ENCODE results near the gene SLC37A1. TPM values are rescaled to one million over a fixed set of nuclear protein-coding genes. Genes with fewer than 3 reads are reported as not detected.

The SLC37A1 gene
- total RNA-seq, 1 experiment from 2014 or later, result 37.7 TPM

DNA sequence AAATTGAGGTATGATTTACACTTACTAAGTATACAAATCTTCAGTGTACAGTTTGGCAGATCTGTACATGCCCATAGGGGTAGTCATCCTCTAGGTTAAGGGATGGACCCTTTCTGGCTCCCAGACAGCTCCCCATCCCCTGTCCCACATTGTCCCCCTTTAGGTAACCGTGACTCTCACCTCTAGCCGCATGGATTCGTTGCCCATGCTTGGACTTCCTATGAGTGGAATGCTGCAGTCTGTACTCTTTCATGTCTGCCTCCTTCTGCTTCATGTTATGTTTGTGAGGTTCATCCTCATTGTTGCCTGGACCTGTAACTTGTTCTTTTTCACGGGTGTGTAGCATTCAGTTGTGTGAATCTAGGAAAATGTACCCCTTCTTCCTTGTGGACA is 20.3 kb downstream of the SLC37A1 start:
- Histone ChIP-seq H3K27ac (ENCODE audit: insufficient read length, low read depth, low read length) (no peak overlapping the region), H3T11ph (ENCODE audit: low read length) (no peak overlapping the region), H3K14ac (ENCODE audit: insufficient read depth, low read length) (no peak overlapping the region), H3K4ac (ENCODE audit: low read depth, low read length) (no peak overlapping the region), H3K27me3 (ENCODE audit: insufficient read depth, low read length) (no peaks in the 10 kb centered on the region), H3K4me2 (ENCODE audit: insufficient read depth, insufficient read length, low read length) (no peak overlapping the region), H2BK20ac (ENCODE audit: low read depth, low read length, poor library complexity, severe bottlenecking) (no peak overlapping the region), H3K18ac (ENCODE audit: insufficient read length, low read depth, low read length) (no peak overlapping the region), H3K9ac (ENCODE audit: extremely low read depth, insufficient read length, low read length) (no peak overlapping the region), H2BK5ac (ENCODE audit: insufficient read length, low read length) (no peak overlapping the region), H4K8ac (replicated peaks; ENCODE audit: insufficient read length, low read depth, low read length) (no peak overlapping the region), H2AK5ac (ENCODE audit: insufficient read length, low read length) (no peak overlapping the region), H3K79me1 (ENCODE audit: insufficient read depth, low read depth, low read length, poor library complexity, severe bottlenecking) (no peaks in the 10 kb centered on the region), H3K56ac (ENCODE audit: insufficient read length, low read depth, low read length) (no peak overlapping the region), H2AFZ (ENCODE audit: low read length) (no peak overlapping the region), H3K23ac (ENCODE audit: insufficient read length, low read depth, low read length) (no peak overlapping the region), H4K91ac (ENCODE audit: insufficient read length, low read depth, low read length) (no peak overlapping the region), H4K20me1 (ENCODE audit: control insufficient read depth, insufficient read depth, insufficient read length) (no peaks in the 10 kb centered on the region), H3K79me2 (ENCODE audit: insufficient read depth, low read length) (no peaks in the 10 kb centered on the region), H3K23me2 (ENCODE audit: insufficient read length, low read depth, low read length, poor library complexity, severe bottlenecking) (no peaks in the 10 kb centered on the region), H2BK120ac (ENCODE audit: low read depth, low read length, poor library complexity, severe bottlenecking) (no peak overlapping the region), H2BK12ac (ENCODE audit: insufficient read length, low read depth, low read length) (no peak overlapping the region), H3K9me3 (ENCODE audit: control insufficient read depth, low read depth, low read length) (no peaks in the 10 kb centered on the region), H4K5ac (ENCODE audit: insufficient read length, low read depth, low read length) (no peak overlapping the region), H2BK15ac (ENCODE audit: low read depth, low read length) (no peak overlapping the region), H3K4me1 (ENCODE audit: insufficient read depth, low read length) (peaks cover 2% of the 10 kb centered on the region)
- Mint-ChIP-seq H3K4me3 (no peak overlapping the region), H3K27me3 (ENCODE audit: low read depth) (no peaks in the 10 kb centered on the region), H3K4me1 (peaks cover 15 to 23% of the 10 kb centered on the region in 2 experiments), H3K36me3 (ENCODE audit: insufficient read depth in 1 of 3, low read depth in 3 of 3) (peaks cover 0 to 50% (median 8%) of the 10 kb centered on the region in 3 experiments; a peak in 4 of 7 replicates), H3K9me3 (no peaks in the 10 kb centered on the region), H3K27ac (no peak overlapping the region; a peak in 1 of 7 replicates)
- peak; percentile 9 for DNase-seq
- no CpG with 5 or more reads among the region's 4 CpGs for WGBS (ENCODE audit: extremely low coverage, insufficient read length, low lambda C conversion rate)
- TF ChIP-seq CTCF (conservative IDR thresholded peaks at IDR 0.05), result no peak
